Posterior cingulate gyrus (tissue), 11 donors: ENCODE data around the gene MLLT1.

ENCODE experiments used
- DNase-seq, 10 donors: peaks; one replicate each; pipeline versions ENCODE4 v3.0.0 to v3.0.0-alpha.2; 2020 to 2021; ENCODE audit warnings: mixed read lengths in 3 of 10
- intact Hi-C: fragments of 100-400 bp; cut with DNase I; formaldehyde crosslinking; loops from one replicate; pipeline ENCODE4 v1.15.1; 2023

MLLT1 gene

DNA sequence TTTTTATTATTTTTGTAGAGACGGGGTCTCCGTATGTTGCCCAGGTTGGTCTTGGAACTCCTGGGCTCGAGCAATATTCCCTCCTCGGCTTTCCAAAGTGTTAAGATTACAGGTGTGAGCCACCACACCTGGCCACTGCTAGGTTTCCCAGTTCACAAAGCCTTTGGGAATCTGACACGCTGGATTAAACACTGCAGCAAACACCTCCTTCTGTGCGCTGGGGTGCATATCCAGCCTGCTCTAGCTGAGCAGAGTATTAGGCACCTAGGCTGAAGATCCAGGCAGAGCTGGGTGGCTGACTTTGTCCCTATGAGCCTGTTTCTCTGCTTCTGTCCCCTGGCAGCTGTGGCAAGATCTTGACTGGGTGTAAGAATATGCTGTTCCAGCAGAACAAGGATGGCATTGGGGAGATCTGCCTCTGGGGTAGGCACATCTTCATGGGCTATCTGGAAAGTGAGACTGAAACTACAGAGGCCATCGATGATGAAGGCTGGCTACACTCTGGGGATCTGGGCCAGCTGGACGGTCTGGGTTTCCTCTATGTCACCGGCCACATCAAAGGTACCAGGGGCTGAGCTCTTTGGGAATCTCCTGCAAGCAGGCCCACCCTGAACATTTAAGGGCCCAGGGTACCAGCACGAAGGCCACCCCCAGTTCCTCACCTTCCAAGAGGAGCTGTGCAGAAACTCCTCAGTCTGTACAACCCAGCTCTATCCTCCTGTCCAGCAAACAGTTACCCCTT, 94.5 kb downstream of the MLLT1 start:
- no peak for DNase-seq
- intact Hi-C loops: no loop called here

DNA sequence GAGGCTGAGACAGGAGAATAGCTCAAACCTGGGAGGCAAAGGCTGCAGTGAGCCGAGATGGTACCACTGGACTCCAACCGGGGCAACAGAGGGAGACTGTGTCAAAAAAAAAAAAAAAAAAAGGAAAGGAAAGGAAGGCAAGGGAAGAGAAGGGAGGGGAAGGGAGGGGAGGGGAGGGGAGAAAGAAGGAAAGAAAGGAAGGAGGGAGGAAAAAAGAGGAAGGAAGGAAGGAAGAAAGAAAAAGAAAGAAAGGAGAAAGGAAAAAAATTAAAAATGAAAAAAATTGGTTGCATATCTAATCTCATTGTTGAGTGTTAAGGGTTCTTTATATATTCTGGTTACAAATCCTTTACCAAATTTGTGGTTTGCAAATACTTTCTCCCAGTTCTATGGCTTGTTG, 98.7 kb downstream of the MLLT1 start:
- intact Hi-C loops: no loop called here
- DNase-seq: no peak

DNA sequence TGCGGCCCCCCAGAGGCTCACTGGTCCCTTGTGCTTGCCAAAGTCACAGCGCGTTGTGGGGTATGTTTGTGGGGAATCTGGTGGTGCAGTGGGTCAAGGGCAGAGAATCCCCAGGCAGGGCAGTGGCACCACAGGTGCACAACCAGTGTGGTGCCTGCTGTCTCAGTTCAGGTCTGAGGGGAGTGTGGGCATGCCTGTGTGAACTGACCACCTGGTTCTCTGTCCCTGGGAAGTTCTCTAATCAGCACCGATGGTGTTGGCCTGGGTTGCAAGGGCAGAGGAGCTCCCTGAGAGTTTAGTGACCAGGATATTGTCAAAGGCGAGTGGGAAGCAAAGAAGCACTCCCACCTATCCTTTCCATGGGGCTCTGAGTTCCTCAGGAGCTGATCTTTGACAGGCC, 106.6 kb downstream of the MLLT1 start:
- intact Hi-C loops: no loop called here
- DNase-seq: no peak

DNA sequence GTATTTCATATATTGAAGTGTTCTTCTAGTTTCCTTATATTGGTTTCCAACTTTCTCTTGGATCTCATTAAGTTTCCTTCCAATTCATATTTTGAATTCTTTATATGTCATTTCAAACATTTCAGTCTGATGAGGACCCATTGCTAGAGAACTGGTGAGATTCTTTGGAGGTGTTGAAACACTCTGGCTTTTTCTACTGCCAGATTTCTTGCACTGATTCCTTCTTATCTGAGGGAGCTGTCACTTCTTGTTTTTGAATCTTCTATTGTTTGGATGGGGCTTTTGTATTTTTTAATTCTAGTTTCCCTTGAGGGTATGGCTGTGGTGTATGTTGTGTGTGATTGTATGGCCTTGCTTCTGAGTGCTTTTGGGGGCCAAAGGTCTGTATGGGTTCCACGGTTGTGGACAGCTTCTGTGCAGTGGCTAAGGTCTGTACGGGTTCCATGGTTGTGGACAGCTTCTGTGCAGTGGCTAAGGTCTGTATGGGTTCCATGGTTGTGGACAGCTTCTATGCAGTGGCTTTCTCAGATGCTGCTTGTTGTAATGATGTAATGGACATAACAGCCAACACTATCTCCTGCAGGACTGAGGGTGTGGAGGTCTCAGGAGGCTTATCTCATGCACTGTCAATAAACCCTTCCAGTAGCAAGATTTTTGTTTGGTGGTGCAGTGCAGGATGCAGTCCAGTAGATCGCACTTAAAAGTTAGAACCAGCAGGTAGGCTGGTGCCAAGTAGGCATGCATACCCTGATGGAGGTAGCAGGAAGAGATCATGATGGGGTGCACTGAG, 107.5 kb downstream of the MLLT1 start:
- DNase-seq: no peak
- intact Hi-C loops: no loop called here

DNA sequence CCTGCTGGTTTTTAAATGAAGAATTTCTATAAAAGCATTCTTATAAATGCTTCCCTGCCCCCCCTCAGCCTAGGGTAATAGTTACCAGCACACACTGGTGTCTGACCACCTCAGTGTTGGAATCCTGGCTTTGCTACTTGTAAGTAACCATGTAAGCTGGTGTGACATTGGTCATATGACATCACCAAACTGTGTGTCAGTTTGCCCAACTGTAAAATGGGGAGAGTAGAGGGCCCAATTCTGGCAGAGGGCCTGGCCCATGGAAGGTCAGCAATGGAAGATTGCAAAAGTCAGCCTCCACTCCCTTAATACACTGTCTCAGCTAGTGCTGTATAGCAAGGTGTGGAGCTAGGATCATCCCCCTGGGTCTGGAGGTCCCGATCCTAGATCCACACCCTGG, 112.7 kb downstream of the MLLT1 start:
- DNase-seq: no peak
- intact Hi-C loops: no loop called here

DNA sequence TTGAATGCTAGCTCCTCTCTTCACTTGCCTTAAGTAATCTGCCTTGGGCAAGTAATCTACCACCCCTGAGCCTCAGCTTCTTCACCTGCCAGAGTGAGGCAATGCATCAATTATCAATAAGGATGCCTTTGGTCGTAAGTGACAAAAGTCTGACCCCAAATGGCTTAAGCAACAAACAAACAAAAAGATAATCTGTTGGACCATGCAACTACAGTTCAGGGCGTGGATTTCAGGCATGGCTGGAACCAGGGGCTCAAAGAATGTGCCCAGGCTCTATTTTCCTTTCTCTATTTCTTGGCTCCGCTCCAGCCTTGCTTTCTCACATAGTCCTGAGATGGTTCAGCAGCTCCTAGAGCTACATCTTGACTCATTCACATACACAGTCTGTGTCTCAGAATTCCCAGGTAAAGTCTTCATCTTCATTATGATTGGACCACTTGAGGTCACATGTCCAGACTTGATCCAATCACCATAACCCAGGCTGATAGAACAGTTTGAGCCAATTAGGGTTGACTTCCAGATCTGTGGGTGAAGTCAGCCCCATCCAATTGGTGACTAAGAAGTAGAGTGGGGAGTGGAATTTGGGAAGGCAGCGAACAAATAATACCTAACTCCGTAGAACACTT, 114.8 kb downstream of the MLLT1 start:
- intact Hi-C loops: no loop called here
- no peak for DNase-seq

DNA sequence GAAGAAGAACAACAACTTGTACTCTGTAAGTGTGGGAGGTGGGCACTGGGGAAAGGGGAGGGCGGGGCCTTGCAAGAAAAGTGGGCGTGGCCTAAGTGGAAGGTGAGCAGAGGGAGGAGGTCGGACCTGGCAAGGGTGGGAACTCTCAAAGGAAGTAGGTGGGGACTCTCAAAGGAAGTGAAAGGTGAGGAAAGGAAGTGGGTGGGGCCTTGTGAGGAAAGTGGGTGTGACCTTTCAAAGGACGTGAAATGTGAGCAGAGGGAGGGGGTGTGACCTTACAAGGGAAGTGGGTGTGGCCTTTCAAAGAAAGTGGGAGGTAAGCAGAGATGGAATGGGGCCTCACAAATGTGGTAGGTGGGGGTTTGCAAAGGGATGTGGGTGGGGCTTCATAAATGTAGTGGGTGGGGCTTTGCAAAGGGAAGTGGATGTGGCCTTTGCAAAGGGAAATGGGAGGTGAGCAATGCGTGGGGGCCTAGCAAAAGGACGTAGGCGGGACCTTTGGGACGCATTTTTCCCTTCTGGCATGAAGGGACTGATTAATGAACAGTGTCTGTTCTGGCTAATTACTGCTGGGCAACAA, 118.4 kb downstream of the MLLT1 start:
- no peak for DNase-seq
- intact Hi-C loops: no loop called here
